AG04450 (cell line): ENCODE results near the gene RTP5. TPM values are rescaled to one million over a fixed set of nuclear protein-coding genes. Genes with fewer than 3 reads are reported as not detected.
"Not testable (repeated sequence)": the region's sequence is repeated elsewhere in the genome, so short reads cannot be mapped to it uniquely, and the experiment has no call there.

Experiments used
- CTCF ChIA-PET: fragments of 300-600, 350-600 bp; formaldehyde crosslinking; extraction: SDS; loops from one replicate; lab custom pipeline; 2022; ENCODE audit warnings: antibody characterized with exemption, inconsistent platforms; lab: Charles Lee
- POLR2A ChIA-PET: fragments of 350-600 bp; formaldehyde crosslinking; extraction: SDS; loops from one replicate; lab custom pipeline; 2021; ENCODE audit warnings: antibody characterized with exemption, inconsistent platforms; lab: Yijun Ruan, JAX
- DNase-seq: peaks from one replicate; pipeline ENCODE4 v3.0.0-alpha.2; 2011; ENCODE audit warnings: low read depth, low spot score
- H3K27ac ChIP-seq: one replicate; pipeline ENCODE4 v1.5.1; 2012; ENCODE audit warnings: low read depth, low read length, control low read depth
- H3K27me3 ChIP-seq: one replicate; pipeline ENCODE4 v1.6.0; 2012; ENCODE audit warnings: low read length; ENCODE audit not compliant: control insufficient read depth, insufficient read depth
- H3K4me3 ChIP-seq: 2 replicates; pipeline ENCODE4 v1.5.1; 2011; ENCODE audit warnings: mild to moderate bottlenecking, low read depth, low read length, control low read depth
- H3K9me3 ChIP-seq: 2 replicates; pipeline ENCODE4 v1.5.1; 2012; ENCODE audit warnings: low read length; ENCODE audit not compliant: control insufficient read depth, insufficient read depth
- polyA plus RNA-seq: library from polyadenylated mRNA; depleted of rRNA; stranded (reverse); fragments of >200 nt; gene quantifications from 2 replicates; pipeline ENCODE4 v1.2.3, GENCODE V29; 2011
- TF ChIP-seq, protein P1 (sequence below): IDR thresholded peaks from 2 replicates; pipeline ENCODE4 v1.5.1; 2011; ENCODE audit warnings: low read depth, low read length, control low read depth, inconsistent platforms

Gene RTP5
- polyA plus RNA-seq, 1 experiment: not detected

GRCh38 chr2:241903121-241904010 is 33.8 kb downstream of the RTP5 start:
- POLR2A ChIA-PET: no interaction called here
- TF ChIP-seq, protein P1, sequence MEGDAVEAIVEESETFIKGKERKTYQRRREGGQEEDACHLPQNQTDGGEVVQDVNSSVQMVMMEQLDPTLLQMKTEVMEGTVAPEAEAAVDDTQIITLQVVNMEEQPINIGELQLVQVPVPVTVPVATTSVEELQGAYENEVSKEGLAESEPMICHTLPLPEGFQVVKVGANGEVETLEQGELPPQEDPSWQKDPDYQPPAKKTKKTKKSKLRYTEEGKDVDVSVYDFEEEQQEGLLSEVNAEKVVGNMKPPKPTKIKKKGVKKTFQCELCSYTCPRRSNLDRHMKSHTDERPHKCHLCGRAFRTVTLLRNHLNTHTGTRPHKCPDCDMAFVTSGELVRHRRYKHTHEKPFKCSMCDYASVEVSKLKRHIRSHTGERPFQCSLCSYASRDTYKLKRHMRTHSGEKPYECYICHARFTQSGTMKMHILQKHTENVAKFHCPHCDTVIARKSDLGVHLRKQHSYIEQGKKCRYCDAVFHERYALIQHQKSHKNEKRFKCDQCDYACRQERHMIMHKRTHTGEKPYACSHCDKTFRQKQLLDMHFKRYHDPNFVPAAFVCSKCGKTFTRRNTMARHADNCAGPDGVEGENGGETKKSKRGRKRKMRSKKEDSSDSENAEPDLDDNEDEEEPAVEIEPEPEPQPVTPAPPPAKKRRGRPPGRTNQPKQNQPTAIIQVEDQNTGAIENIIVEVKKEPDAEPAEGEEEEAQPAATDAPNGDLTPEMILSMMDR: no peak

GRCh38 chr2:241904011-241904718 is 34.6 kb downstream of the RTP5 start:
- Histone ChIP-seq H3K27me3 (peaks cover 18% of the 10 kb centered on the region), H3K4me3 (no peak overlapping the region), H3K9me3 (peaks cover 16% of the 10 kb centered on the region; the same call in 1 of the 2 replicates), H3K27ac (no peak overlapping the region)
- DNase-seq: no peak
- TF ChIP-seq, protein P1: 0 out of 2 replicates have a peak, but pooled peaks have one; percentile 2
- ChIA-PET POLR2A (no interaction called here), CTCF (no interaction called here)

More at GRCh38 chr2:241903121-241904010, 33.8 kb downstream of the RTP5 start:
- peaks cover 23% of the 10 kb centered on the region; the same call in 1 of the 2 replicates for H3K9me3 ChIP-seq
- no peak for DNase-seq
- H3K4me3 ChIP-seq: no peak overlapping the region
- H3K27ac ChIP-seq: no peak overlapping the region
- CTCF ChIA-PET: no interaction called here
- peaks cover 18% of the 10 kb centered on the region for H3K27me3 ChIP-seq

DNA sequence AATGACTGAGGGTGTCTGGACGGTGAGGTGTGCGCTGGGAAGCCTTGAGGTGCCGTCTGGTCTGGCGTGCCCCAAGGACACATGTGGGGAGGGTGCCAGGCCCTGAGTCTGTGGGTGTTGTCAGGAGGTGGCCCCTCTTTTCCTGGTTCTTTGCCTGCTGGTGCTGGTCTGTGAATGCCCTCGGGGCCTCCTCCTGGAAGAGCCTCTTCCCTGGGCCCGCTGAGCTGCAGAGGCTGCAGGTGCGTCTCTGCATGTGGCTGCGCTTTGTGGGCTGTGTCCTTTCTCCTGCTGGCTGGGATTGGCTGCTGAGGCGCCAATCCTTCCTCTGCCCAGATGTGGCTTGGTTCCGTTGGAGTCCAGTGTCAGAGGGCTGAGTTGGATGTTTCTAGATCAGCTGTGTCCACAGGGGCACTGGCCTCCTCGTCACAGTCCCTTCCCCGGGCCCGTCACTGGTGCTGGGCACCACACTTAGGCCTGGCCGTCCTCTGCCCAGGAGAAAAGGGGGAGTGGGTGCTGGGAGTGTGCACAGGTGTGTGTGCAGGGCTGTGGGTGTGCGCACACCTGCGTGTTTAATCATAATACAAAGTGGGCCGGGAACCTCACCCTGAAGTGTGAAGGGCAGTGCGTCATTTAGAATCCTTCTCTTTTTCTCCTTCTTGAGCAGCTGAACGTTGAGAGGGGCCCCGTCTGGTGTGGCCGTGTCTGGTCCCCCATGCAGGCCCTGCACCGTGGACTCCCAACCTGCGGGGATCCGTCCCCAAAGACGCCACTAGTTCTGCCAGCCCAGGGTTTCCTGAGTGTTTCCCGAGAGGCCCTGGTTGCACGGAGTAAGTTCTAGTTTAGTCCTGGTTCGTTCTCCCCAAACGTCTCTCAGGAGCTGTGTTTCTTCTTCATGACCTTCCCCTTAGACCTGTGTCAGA is 35.5 kb downstream of the RTP5 start:
- H3K27ac ChIP-seq: no peak overlapping the region
- peaks cover 13% of the 10 kb centered on the region; the same call in 1 of the 2 replicates for H3K9me3 ChIP-seq
- H3K4me3 ChIP-seq: no peak overlapping the region
- DNase-seq: no peak
- peaks cover 18% of the 10 kb centered on the region for H3K27me3 ChIP-seq
- ChIA-PET CTCF (no interaction called here), POLR2A (no interaction called here)
- TF ChIP-seq, protein P1: no peak

- TF ChIP-seq, protein P1: no peak
- POLR2A ChIA-PET: no interaction called here
- DNase-seq: no peak
- Histone ChIP-seq H3K27me3 (peaks cover 14% of the 10 kb centered on the region), H3K27ac (no peak overlapping the region), H3K9me3 (peaks cover 13% of the 10 kb centered on the region; the same call in 1 of the 2 replicates), H3K4me3 (no peak overlapping the region)
- CTCF ChIA-PET: interaction anchor here (0.5 kb wide), 1 partner anchor 300 kb away, joined by 3 read pairs; no protein-coding TSS in a partner anchor
Measured at GRCh38 chr2:241905716-241906377, 36.3 kb downstream of the RTP5 start.

DNA sequence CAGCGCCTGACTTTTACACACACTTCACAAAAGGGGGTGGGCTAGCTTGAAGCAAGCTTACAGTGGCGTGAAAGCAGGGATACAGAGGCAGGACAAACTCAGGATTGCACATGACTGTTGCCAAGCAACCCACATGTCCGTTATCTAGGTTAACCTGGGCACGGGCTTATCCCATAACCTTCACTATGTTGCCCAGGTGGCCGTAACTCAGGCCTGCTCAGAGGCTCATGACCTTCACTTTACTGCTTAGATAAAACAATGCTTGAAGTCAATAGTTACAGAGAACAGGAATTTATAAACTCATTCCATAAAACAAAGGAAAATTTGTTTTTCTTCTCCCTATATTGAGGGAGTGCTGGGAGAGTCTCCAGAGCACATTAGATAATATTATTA is 36.8 kb downstream of the RTP5 start:
- DNase-seq, H3K27ac ChIP-seq, POLR2A ChIA-PET, H3K27me3 ChIP-seq, H3K4me3 ChIP-seq: not testable (repeated sequence)
- CTCF ChIA-PET: interaction anchor here (0.5 kb wide), 1 partner anchor 301 kb away, joined by 3 read pairs; no protein-coding TSS in a partner anchor
- peaks cover 12% of the 10 kb centered on the region; the same call in 1 of the 2 replicates for H3K9me3 ChIP-seq
